Measurements from ENCODE around the gene ANO2.

ANO2 gene

DNA sequence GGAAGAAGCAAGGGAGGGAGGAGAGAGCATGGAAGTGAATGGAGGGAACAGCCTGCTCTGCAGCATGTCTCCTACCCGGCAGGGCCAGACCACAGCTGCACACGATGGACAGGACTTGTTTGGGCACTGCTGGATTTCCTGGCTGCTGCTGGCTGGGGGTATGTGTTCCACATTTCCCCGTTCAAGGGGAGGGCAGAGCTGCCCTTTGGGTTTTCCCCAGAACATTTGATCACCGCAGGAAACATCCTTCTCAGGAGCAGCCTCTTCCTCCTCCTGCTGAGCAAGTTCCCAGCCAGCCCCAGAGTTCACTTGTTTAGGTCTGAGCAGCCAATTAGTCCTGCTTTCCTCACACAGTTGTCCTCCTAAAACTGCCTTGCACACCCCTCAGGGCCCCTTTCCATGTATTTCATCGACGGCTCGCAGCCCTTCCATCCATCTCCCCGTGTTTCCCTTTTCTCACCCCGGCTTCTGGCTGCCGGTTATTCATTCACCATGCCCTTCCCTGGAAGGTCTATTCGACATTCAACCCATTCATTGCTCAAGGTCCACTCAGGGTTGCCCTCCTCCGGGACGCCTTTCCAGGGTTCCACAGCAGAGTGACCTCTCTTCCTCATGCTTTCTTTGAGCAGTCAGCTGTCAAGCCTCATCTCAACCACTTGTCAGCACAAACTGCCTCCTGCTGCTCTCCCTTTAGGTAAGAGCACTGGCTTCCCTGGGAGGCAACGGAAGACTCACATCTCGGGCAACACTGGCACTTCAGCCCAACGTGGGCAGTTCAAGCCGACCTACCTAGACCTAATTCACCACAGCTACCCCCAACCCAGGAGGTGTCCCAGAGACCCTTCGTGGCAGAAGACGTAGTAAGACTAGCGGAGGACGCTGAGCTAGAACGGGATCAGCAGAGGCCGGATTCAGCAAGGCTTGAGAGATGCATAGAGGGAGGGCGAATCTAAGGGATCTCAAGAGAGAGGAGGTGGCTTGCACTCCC lies 20.1 kb upstream of the ANO2 start:
- no peak for TF ChIP-seq CTCF (IDR thresholded peaks at IDR 0.05; ENCODE audit: low read depth, low read length, missing control alignments)
- DNase-seq (ENCODE audit: extremely low read depth, low read depth): no peak
- H3K4me3 ChIP-seq (replicated peaks; ENCODE audit: low read depth, low read length): no peak overlapping the region

DNA sequence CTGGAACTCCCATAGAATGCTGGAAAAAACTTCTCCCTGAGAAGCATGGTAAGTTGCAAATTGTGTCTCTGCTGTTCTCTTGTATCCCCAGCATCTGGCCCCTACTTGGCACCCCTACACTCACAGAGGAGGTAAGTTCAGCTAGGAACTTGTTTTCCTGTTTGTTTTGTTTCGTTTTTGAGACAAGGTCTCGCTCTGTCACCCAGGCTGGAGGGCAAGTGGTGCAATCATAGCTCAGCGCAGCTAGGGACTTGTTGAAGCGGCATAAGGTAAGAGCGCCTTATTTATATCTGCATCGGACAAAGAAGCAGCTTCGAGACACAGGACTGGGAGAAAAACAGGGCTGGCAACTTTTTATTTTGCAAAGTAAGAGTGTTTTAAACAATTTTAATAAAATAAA lies 18.5 kb upstream of the ANO2 start:
- TF ChIP-seq CTCF (IDR thresholded peaks at IDR 0.05; ENCODE audit: low read depth, low read length, missing control alignments): no peak
- DNase-seq (ENCODE audit: extremely low read depth, low read depth): no peak
- H3K4me3 ChIP-seq (replicated peaks; ENCODE audit: low read depth, low read length): no peak overlapping the region

GRCh38 chr12:5960783-5961182 lies 15.7 kb upstream of the ANO2 start:
- H3K4me3 ChIP-seq (replicated peaks; ENCODE audit: low read depth, low read length): no peak overlapping the region
- DNase-seq (ENCODE audit: extremely low read depth, low read depth): no peak
- no peak for TF ChIP-seq CTCF (IDR thresholded peaks at IDR 0.05; ENCODE audit: low read depth, low read length, missing control alignments)

DNA sequence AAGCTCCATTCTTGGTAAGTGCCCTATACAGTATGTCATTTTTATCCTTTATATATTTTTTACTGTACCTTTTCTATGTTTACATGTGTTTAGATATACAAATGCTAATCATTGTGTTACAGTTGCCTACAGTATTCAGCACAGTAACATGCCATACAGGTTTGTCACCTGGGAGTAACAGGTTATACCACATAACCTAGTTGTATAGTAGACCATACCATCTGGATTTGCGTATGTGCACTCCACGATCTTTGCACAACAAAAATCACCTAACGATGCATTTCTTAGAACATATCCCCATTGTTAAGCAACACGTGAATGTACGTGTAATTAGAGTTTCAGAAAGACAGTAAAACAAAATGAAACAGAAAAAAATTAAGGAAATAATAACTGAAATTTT lies 11.9 kb upstream of the ANO2 start:
- H3K4me3 ChIP-seq (replicated peaks; ENCODE audit: low read depth, low read length): no peak overlapping the region
- DNase-seq (ENCODE audit: extremely low read depth, low read depth): no peak
- no peak for TF ChIP-seq CTCF (IDR thresholded peaks at IDR 0.05; ENCODE audit: low read depth, low read length, missing control alignments)

- H3K4me3 ChIP-seq (replicated peaks; ENCODE audit: low read depth, low read length): no peak overlapping the region
- no peak for DNase-seq (ENCODE audit: extremely low read depth, low read depth)
- TF ChIP-seq CTCF (IDR thresholded peaks at IDR 0.05; ENCODE audit: low read depth, low read length, missing control alignments): no peak
Observed at GRCh38 chr12:5954661-5955060, 9.6 kb upstream of the ANO2 start.

GRCh38 chr12:5953835-5954586 lies 9.0 kb upstream of the ANO2 start:
- no peak overlapping the region for H3K4me3 ChIP-seq (replicated peaks; ENCODE audit: low read depth, low read length)
- no peak for DNase-seq (ENCODE audit: extremely low read depth, low read depth)
- TF ChIP-seq CTCF (IDR thresholded peaks at IDR 0.05; ENCODE audit: low read depth, low read length, missing control alignments): no peak
